COR-L47 (cell line): ENCODE measurements around the gene ATXN1.
"Not testable (repeated sequence)": the region's sequence is repeated elsewhere in the genome, so short reads cannot be mapped to it uniquely, and the experiment has no call there.

Experiments
- DNase-seq: peaks from one replicate; lab custom pipeline; 2025; lab: John Stamatoyannopoulos, UW

ATXN1 gene

GRCh38 chr6:16386057-16386456 lies 375.2 kb downstream of the ATXN1 start:
- no peak for DNase-seq

- DNase-seq: no peak
These were observed 377.6 kb downstream of the ATXN1 start for GRCh38 chr6:16383607-16384206.

GRCh38 chr6:16381968-16382367 lies 379.3 kb downstream of the ATXN1 start:
- DNase-seq: not testable (repeated sequence)

- DNase-seq: no peak
These were observed 380.9 kb downstream of the ATXN1 start for GRCh38 chr6:16380220-16380809.

GRCh38 chr6:16378360-16378759 lies 382.9 kb downstream of the ATXN1 start:
- DNase-seq: not testable (repeated sequence)

GRCh38 chr6:16377470-16377869 lies 383.8 kb downstream of the ATXN1 start:
- DNase-seq: no peak

GRCh38 chr6:16375843-16376242 lies 385.4 kb downstream of the ATXN1 start:
- DNase-seq: no peak

GRCh38 chr6:16375206-16375605 lies 386.1 kb downstream of the ATXN1 start:
- no peak for DNase-seq

- no peak for DNase-seq
These were observed 386.6 kb downstream of the ATXN1 start for GRCh38 chr6:16374461-16375200.

GRCh38 chr6:16374016-16374415 lies 387.2 kb downstream of the ATXN1 start:
- DNase-seq: no peak

GRCh38 chr6:16372029-16372776 lies 389.1 kb downstream of the ATXN1 start:
- DNase-seq: no peak

- DNase-seq: no peak
These were observed 389.9 kb downstream of the ATXN1 start for GRCh38 chr6:16371401-16371800.

- no peak for DNase-seq
These were observed 390.3 kb downstream of the ATXN1 start for GRCh38 chr6:16370943-16371342.

GRCh38 chr6:16369989-16370388 lies 391.3 kb downstream of the ATXN1 start:
- no peak for DNase-seq

- no peak for DNase-seq
These were observed 392.0 kb downstream of the ATXN1 start for GRCh38 chr6:16369140-16369745.

GRCh38 chr6:16367571-16367970 lies 393.7 kb downstream of the ATXN1 start:
- no peak for DNase-seq

GRCh38 chr6:16363749-16364148 lies 397.5 kb downstream of the ATXN1 start:
- no peak for DNase-seq

- DNase-seq: no peak
These were observed 398.3 kb downstream of the ATXN1 start for GRCh38 chr6:16362819-16363589.

GRCh38 chr6:16362296-16362695 lies 399.0 kb downstream of the ATXN1 start:
- no peak for DNase-seq

- DNase-seq: no peak
These were observed 399.4 kb downstream of the ATXN1 start for GRCh38 chr6:16361861-16362260.

GRCh38 chr6:16361121-16361520 lies 400.1 kb downstream of the ATXN1 start:
- DNase-seq: no peak
